H9 (cell line): ENCODE results near the gene CDC25B. TPM values are rescaled to one million over a fixed set of nuclear protein-coding genes. Genes with fewer than 3 reads are reported as not detected.

Source experiments
- DNase-seq: peaks from one replicate; pipeline ENCODE4 v3.0.0-alpha.2; 2017
- H2AFZ ChIP-seq: one replicate; pipeline ENCODE4 v1.6.1; 2013; ENCODE audit warnings: mild to moderate bottlenecking, low read length, control low read depth, moderate library complexity
- H2AK5ac ChIP-seq: 2 replicates; pipeline ENCODE4 v1.6.1; 2013; ENCODE audit warnings: low read length, control low read depth, mixed read lengths; ENCODE audit not compliant: insufficient read length
- H2BK120ac ChIP-seq: one replicate; pipeline ENCODE4 v1.6.1; 2013; ENCODE audit warnings: low read depth, mild to moderate bottlenecking, low read length, control low read depth, inconsistent platforms; ENCODE audit not compliant: poor library complexity, severe bottlenecking
- H2BK12ac ChIP-seq: 2 replicates; pipeline ENCODE4 v1.6.1; 2013; ENCODE audit warnings: low read length, control low read depth, mixed read lengths, low read depth; ENCODE audit not compliant: insufficient read length
- H2BK15ac ChIP-seq: 2 replicates; pipeline ENCODE4 v1.6.1; 2013; ENCODE audit warnings: low read depth, low read length, control low read depth
- H2BK20ac ChIP-seq: one replicate; pipeline ENCODE4 v1.6.1; 2013; ENCODE audit warnings: low read depth, mild to moderate bottlenecking, low read length, control low read depth, inconsistent platforms; ENCODE audit not compliant: poor library complexity, severe bottlenecking
- H2BK5ac ChIP-seq: 2 replicates; pipeline ENCODE4 v1.6.1; 2013; ENCODE audit warnings: low read length, control low read depth, mixed read lengths; ENCODE audit not compliant: insufficient read length
- H3K14ac ChIP-seq: 2 replicates; pipeline ENCODE4 v1.6.1; 2013; ENCODE audit warnings: low read length, control low read depth; ENCODE audit not compliant: insufficient read depth
- H3K18ac ChIP-seq: 2 replicates; pipeline ENCODE4 v1.6.1; 2013; ENCODE audit warnings: low read depth, mild to moderate bottlenecking, mixed read lengths, low read length, control low read depth; ENCODE audit not compliant: insufficient read length
- H3K23ac ChIP-seq: 2 replicates; pipeline ENCODE4 v1.6.1; 2013; ENCODE audit warnings: low read length, control low read depth, mixed read lengths, low read depth; ENCODE audit not compliant: insufficient read length
- H3K23me2 ChIP-seq: 2 replicates; pipeline ENCODE4 v1.6.1; 2013; ENCODE audit warnings: low read depth, mild to moderate bottlenecking, mixed read lengths, low read length, control low read depth; ENCODE audit not compliant: insufficient read length, poor library complexity, severe bottlenecking
- H3K27ac ChIP-seq: 2 replicates; pipeline ENCODE4 v1.5.1; 2013; ENCODE audit warnings: low read length, control low read depth, mixed read lengths, low read depth; ENCODE audit not compliant: insufficient read length
- H3K27me3 ChIP-seq: 2 replicates; pipeline ENCODE4 v1.6.1; 2013; ENCODE audit warnings: low read length, control low read depth, inconsistent platforms; ENCODE audit not compliant: insufficient read depth
- H3K4ac ChIP-seq: 2 replicates; pipeline ENCODE4 v1.6.1; 2013; ENCODE audit warnings: low read depth, mild to moderate bottlenecking, control low read depth, inconsistent platforms, low read length, moderate library complexity
- H3K4me1 ChIP-seq: 2 replicates; pipeline ENCODE4 v1.6.1; 2013; ENCODE audit warnings: low read length, control low read depth, inconsistent platforms; ENCODE audit not compliant: insufficient read depth
- H3K4me2 ChIP-seq: 2 replicates; pipeline ENCODE4 v1.6.1; 2013; ENCODE audit warnings: low read length, control low read depth, mixed read lengths; ENCODE audit not compliant: insufficient read length, insufficient read depth
- H3K56ac ChIP-seq: 2 replicates; pipeline ENCODE4 v1.6.1; 2013; ENCODE audit warnings: low read depth, mild to moderate bottlenecking, mixed read lengths, low read length, control low read depth; ENCODE audit not compliant: insufficient read length
- H3K79me1 ChIP-seq: 2 replicates; pipeline ENCODE4 v1.6.1; 2013; ENCODE audit warnings: low read depth, mild to moderate bottlenecking, moderate library complexity, low read length, control low read depth, inconsistent platforms; ENCODE audit not compliant: insufficient read depth, poor library complexity, severe bottlenecking
- H3K79me2 ChIP-seq: 2 replicates; pipeline ENCODE4 v1.6.1; 2013; ENCODE audit warnings: low read length, control low read depth, inconsistent platforms; ENCODE audit not compliant: insufficient read depth
- H3K9ac ChIP-seq: 2 replicates; pipeline ENCODE4 v1.6.1; 2013; ENCODE audit warnings: low read length, control low read depth, mixed read lengths; ENCODE audit not compliant: insufficient read length; ENCODE audit errors: extremely low read depth
- H3K9me3 ChIP-seq: one replicate; pipeline ENCODE4 v1.6.1; 2013; ENCODE audit warnings: low read depth, low read length, inconsistent platforms; ENCODE audit not compliant: control insufficient read depth
- H3T11ph ChIP-seq: one replicate; pipeline ENCODE4 v1.6.1; 2013; ENCODE audit warnings: mild to moderate bottlenecking, low read length, control low read depth, inconsistent platforms
- H4K20me1 ChIP-seq: one replicate; pipeline ENCODE4 v1.6.1; 2013; ENCODE audit not compliant: control insufficient read depth, insufficient read length, insufficient read depth
- H4K5ac ChIP-seq: 2 replicates; pipeline ENCODE4 v1.6.1; 2013; ENCODE audit warnings: low read depth, mild to moderate bottlenecking, mixed read lengths, low read length, control low read depth; ENCODE audit not compliant: insufficient read length
- H4K8ac ChIP-seq: replicated peaks from 2 replicates; pipeline ENCODE4 v1.6.1; 2013; ENCODE audit warnings: low read length, control low read depth, mixed read lengths, low read depth; ENCODE audit not compliant: insufficient read length
- H4K91ac ChIP-seq: 2 replicates; pipeline ENCODE4 v1.6.1; 2013; ENCODE audit warnings: low read depth, mild to moderate bottlenecking, moderate library complexity, mixed read lengths, low read length, control low read depth; ENCODE audit not compliant: insufficient read length
- H3K27ac Mint-ChIP-seq, 3 experiments: 2 replicates in 2 of 3; 3 replicates in 1 of 3; pipeline ENCODE4 v1.8.0; 2020 to 2021; ENCODE audit warnings: mixed read lengths in 3 of 3, mild to moderate bottlenecking in 1 of 3, moderate library complexity in 1 of 3
- H3K27me3 Mint-ChIP-seq: 2 replicates; pipeline ENCODE4 v1.8.0; 2021; ENCODE audit warnings: low read depth, mild to moderate bottlenecking, moderate library complexity, mixed read lengths
- H3K36me3 Mint-ChIP-seq, 3 experiments: 2 replicates in 2 of 3; 3 replicates in 1 of 3; pipeline ENCODE4 v1.8.0; 2020 to 2021; ENCODE audit warnings: low read depth in 3 of 3, mixed read lengths in 3 of 3; ENCODE audit not compliant: insufficient read depth in 1 of 3
- H3K4me1 Mint-ChIP-seq, 2 experiments: 2 replicates each; pipeline ENCODE4 v1.8.0; 2020; ENCODE audit warnings: mixed read lengths in 2 of 2
- H3K4me3 Mint-ChIP-seq, 2 experiments: 2 replicates in 1 of 2; 3 replicates in 1 of 2; pipeline ENCODE4 v1.8.0; 2020 to 2021; ENCODE audit warnings: mild to moderate bottlenecking in 2 of 2, mixed read lengths in 2 of 2, moderate library complexity in 1 of 2
- H3K9me3 Mint-ChIP-seq, 2 experiments: 2 replicates in 1 of 2; 3 replicates in 1 of 2; pipeline ENCODE4 v1.8.0; 2020; ENCODE audit warnings: mild to moderate bottlenecking in 2 of 2, mixed read lengths in 2 of 2, moderate library complexity in 1 of 2
- CTCF ChIP-seq: fragments of 200-600 bp; sonication (generic); conservative IDR thresholded peaks from 3 replicates; pipeline ENCODE4 v1.8.0; 2021; ENCODE audit warnings: antibody characterized with exemption, mild to moderate bottlenecking
- WGBS: extraction: QIAGEN DNeasy Blood & Tissue Kit; methylation state at CpG from one replicate; pipeline ENCODE4 v1.1.7; 2013; ENCODE audit warnings: missing lambda C conversion rate, low lambda C conversion rate, mixed read lengths; ENCODE audit not compliant: insufficient read length; ENCODE audit errors: extremely low coverage; 5-methylcytosine and 5-hydroxymethylcytosine counted together
- total RNA-seq: library from RNA; stranded (reverse); gene quantifications from 2 replicates; pipeline ENCODE4 v1.2.1, GENCODE V29; 2021

The CDC25B gene
- total RNA-seq, 1 experiment from 2014 or later, result 24.0 TPM

- Histone ChIP-seq H2BK20ac (no peak overlapping the region), H4K5ac (no peak overlapping the region), H2AFZ (no peak overlapping the region), H3K4me1 (no peaks in the 10 kb centered on the region; the same call in 1 of the 2 replicates), H3K79me1 (no peaks in the 10 kb centered on the region), H2BK120ac (no peak overlapping the region), H3K56ac (no peak overlapping the region), H2BK12ac (no peak overlapping the region), H2BK15ac (no peak overlapping the region), H4K91ac (no peak overlapping the region), H3K9me3 (no peaks in the 10 kb centered on the region), H3K14ac (peak overlapping the region; percentile 82; the same call in 1 of the 2 replicates), H3K9ac (no peak overlapping the region), H3K79me2 (no peaks in the 10 kb centered on the region), H3K4me2 (peak overlapping the region; percentile 70), H3K27ac (no peak overlapping the region), H2BK5ac (no peak overlapping the region), H3K27me3 (peaks cover 2% of the 10 kb centered on the region; the same call in 1 of the 2 replicates), H3K23ac (no peak overlapping the region), H4K20me1 (no peaks in the 10 kb centered on the region), H2AK5ac (no peak overlapping the region), H4K8ac (no peak overlapping the region), H3K23me2 (peaks cover 14% of the 10 kb centered on the region), H3T11ph (no peak overlapping the region), H3K18ac (no peak overlapping the region), H3K4ac (no peak overlapping the region)
- WGBS, result no CpG with 5 or more reads among the region's 16 CpGs
- no peak for TF ChIP-seq CTCF
- no peak for DNase-seq
- Mint-ChIP-seq H3K27ac (peak overlapping the region in 1 of 3 experiments; percentile 86; a peak in 1 of 7 replicates), H3K27me3 (peaks cover 59% of the 10 kb centered on the region), H3K4me3 (peak overlapping the region; percentile 72 to 82), H3K4me1 (peaks cover 15 to 26% of the 10 kb centered on the region in 2 experiments), H3K9me3 (no peaks in the 10 kb centered on the region), H3K36me3 (no peaks in the 10 kb centered on the region; a peak in 1 of 7 replicates)
These were observed 18.8 kb upstream of the CDC25B start for GRCh38 chr20:3777381-3777715.
